HepG2 (cell line): ENCODE measurements around the gene HDAC4. TPM values are rescaled to one million over a fixed set of nuclear protein-coding genes. Genes with fewer than 3 reads are reported as not detected.

ENCODE experiments used
- ATAC-seq: fragments of 200-7000 bp; cut with Tn5 transposase; 3 replicates; pipeline ENCODE4 v1.9.1; 2020; ENCODE audit warnings: mild to moderate bottlenecking, moderate library complexity
- BruUV-seq: library from RNA; stranded (reverse); fragments of 400-500 nt; replicated peaks from 2 replicates; lab custom pipeline; 2021; lab: Mats Ljungman, UMichigan
- CTCF ChIA-PET: fragments of 300-600 bp; formaldehyde crosslinking; extraction: SDS; loops from one replicate; lab custom pipeline; 2021; ENCODE audit warnings: low total read pairs, inconsistent platforms, low intra/inter-chr PET ratio; lab: Yijun Ruan, JAX
- POLR2A ChIA-PET: fragments of 350-600 bp; sonication (Branson Sonifier 250); formaldehyde crosslinking; loops from one replicate; lab custom pipeline; 2020; ENCODE audit warnings: antibody characterized with exemption, inconsistent platforms; lab: Yijun Ruan, JAX
- DNase-seq: peaks from one replicate; pipeline ENCODE4 v3.0.0-alpha.2; 2015; ENCODE audit warnings: low spot score
- FAIRE-seq: peaks from 3 replicates; lab custom pipeline; 2011; peaks lifted over from hg19 to GRCh38; lab: Jason Lieb, UNC
- H2AFZ ChIP-seq: one replicate; pipeline ENCODE4 v1.6.1; 2011; ENCODE audit warnings: low read length, inconsistent platforms
- H3K27ac ChIP-seq: fragments of 300-600 bp; 3 replicates; pipeline ENCODE4 v1.8.0; 2011; ENCODE audit warnings: mixed run types, mild to moderate bottlenecking, mixed read lengths, low read length, inconsistent platforms; ENCODE audit not compliant: insufficient read depth; ENCODE audit errors: extremely low read length
- H3K27me3 ChIP-seq, 2 experiments: fragments of 200-600 bp in 1 of 2; 2 replicates in 1 of 2; 3 replicates in 1 of 2; pipeline versions ENCODE4 v1.6.0 to v1.8.0; 2011; ENCODE audit warnings: low read length in 2 of 2, mild to moderate bottlenecking in 2 of 2, moderate library complexity in 2 of 2, inconsistent platforms in 1 of 2; ENCODE audit not compliant: insufficient read depth in 2 of 2, control insufficient read depth in 1 of 2
- H3K36me3 ChIP-seq, 2 experiments: fragments of 200-600 bp in 1 of 2; replicated peaks in 1 of 2; 2 replicates in 1 of 2; 3 replicates in 1 of 2; pipeline versions ENCODE4 v1.5.1 to v1.8.0; 2011; ENCODE audit warnings: low read length in 2 of 2, inconsistent platforms in 1 of 2; ENCODE audit not compliant: insufficient read depth in 2 of 2, control insufficient read depth in 1 of 2
- H3K4me1 ChIP-seq: 2 replicates; pipeline ENCODE4 v1.5.1; 2012; ENCODE audit warnings: low read length, inconsistent platforms; ENCODE audit not compliant: insufficient read depth
- H3K4me2 ChIP-seq: 2 replicates; pipeline ENCODE4 v1.6.0; 2011; ENCODE audit warnings: low read depth, low read length, inconsistent platforms
- H3K4me3 ChIP-seq, 3 experiments: fragments of 200-600 bp in 1 of 3; sonication (generic), shearing (Covaris generic) in 1 of 3; replicated peaks in 1 of 3; 2 replicates each; pipeline ENCODE4 v1.5.1; 2011 to 2016; ENCODE audit warnings: low read length in 3 of 3, inconsistent platforms in 2 of 3, low read depth in 2 of 3, mild to moderate bottlenecking in 2 of 3, control low read depth in 1 of 3, mixed read lengths in 1 of 3; ENCODE audit not compliant: insufficient read depth in 1 of 3
- H3K79me2 ChIP-seq: one replicate; pipeline ENCODE4 v1.6.1; 2011; ENCODE audit warnings: low read length, inconsistent platforms; ENCODE audit not compliant: insufficient read depth
- H3K9ac ChIP-seq: 2 replicates; pipeline ENCODE4 v1.6.0; 2011; ENCODE audit warnings: mild to moderate bottlenecking, low read depth, low read length, inconsistent platforms; ENCODE audit not compliant: insufficient read depth
- H3K9me3 ChIP-seq: 2 replicates; pipeline ENCODE4 v1.5.1; 2012; ENCODE audit warnings: mild to moderate bottlenecking, low read length
- H4K20me1 ChIP-seq: 2 replicates; pipeline ENCODE4 v1.6.0; 2011; ENCODE audit warnings: inconsistent platforms, mild to moderate bottlenecking, low read length, moderate library complexity; ENCODE audit not compliant: insufficient read depth
- DR1 ChIP-seq: sonication (generic); formaldehyde crosslinking; IDR thresholded peaks from 2 replicates; pipeline ENCODE4 v1.8.0; 2021; ENCODE audit warnings: mild to moderate bottlenecking, missing genetic modification reagents, inconsistent platforms
- HNF4A ChIP-seq: sonication (generic); formaldehyde crosslinking; IDR thresholded peaks from 2 replicates; pipeline ENCODE4 v1.4.0; 2020; ENCODE audit warnings: missing genetic modification reagents
- PITX1 ChIP-seq: sonication (generic); formaldehyde crosslinking; IDR thresholded peaks from 2 replicates; pipeline ENCODE4 v1.5.1; 2020; ENCODE audit warnings: mild to moderate bottlenecking, missing genetic modification reagents
- WGBS: methylation state at CpG from one replicate; pipeline ENCODE4 v1.1.6; 2017; ENCODE audit warnings: low lambda C conversion rate; 5-methylcytosine and 5-hydroxymethylcytosine counted together
- in situ Hi-C: cut with HindIII; loops from 2 replicates; pipeline ENCODE4 v1.10.0; 2017; ENCODE audit warnings: low pct_unique_long_range_greater_than_20kb; ENCODE audit not compliant: extremely low pct_ligation_motif_present
- intact Hi-C: fragments of 100-400 bp; cut with micrococcal nuclease; formaldehyde crosslinking; loops from one replicate; pipeline ENCODE4 v1.10.0; 2022; ENCODE audit not compliant: unreplicated experiment
- polyA plus RNA-seq, 8 experiments: library from polyadenylated mRNA; depleted of rRNA in 3 of 8; stranded (reverse) in 7 of 8; unstranded in 1 of 8; fragments of >200 nt; fragmentation: Illumina TruSeq in 4 of 8; extraction: Trizol in 4 of 8; gene quantifications; 2 replicates each; pipeline versions ENCODE4 v1.2.1 to v1.2.3, GENCODE V29; 2011 to 2016; ENCODE audit warnings: low read depth in 4 of 8, missing spikeins in 1 of 8, mixed read lengths in 1 of 8; ENCODE audit not compliant: insufficient read depth in 1 of 8
- total RNA-seq, 5 experiments: library from RNA; depleted of rRNA; stranded (reverse); fragments of >200 nt; fragmentation: Illumina TruSeq; extraction: Trizol; gene quantifications; 2 replicates each; pipeline ENCODE4 v1.2.3, GENCODE V29; 2016; ENCODE audit warnings: low read depth in 1 of 5
- TF ChIP-seq, protein P1 (sequence below): sonication (generic); formaldehyde crosslinking; IDR thresholded peaks from 2 replicates; pipeline ENCODE4 v1.9.0; 2021; ENCODE audit warnings: missing genetic modification reagents, mild to moderate bottlenecking, borderline replicate concordance
- TF ChIP-seq, protein P2 (sequence below): fragments of 450-650 bp; IDR thresholded peaks from 2 replicates; pipeline ENCODE4 v1.6.1; 2017; ENCODE audit warnings: mild to moderate bottlenecking

The HDAC4 gene
- total and polyA plus RNA-seq, 2 of the 13 experiments (the other 11 are each of a cell fraction or from before 2014, with no cell fraction given), result 10.1 to 11.5 TPM

DNA sequence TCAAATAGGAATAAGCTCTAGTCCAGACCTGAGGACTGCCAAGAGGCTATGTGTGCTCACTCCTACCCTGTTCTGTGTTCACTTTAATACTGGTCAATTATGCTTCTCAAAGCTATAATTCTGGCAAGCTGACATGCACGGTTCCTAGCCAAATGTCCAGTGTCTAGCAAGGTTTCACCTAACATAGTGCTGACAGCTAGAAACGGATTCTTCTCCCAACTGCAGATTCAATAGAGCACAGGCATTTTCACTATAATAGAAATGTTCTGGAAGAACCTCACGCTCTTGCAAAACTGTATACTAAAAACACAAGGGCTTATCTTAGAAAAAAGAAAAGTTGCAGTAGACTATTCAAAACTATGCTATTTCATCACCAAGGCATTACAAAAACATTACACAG, 45.1 kb downstream of the HDAC4 start:
- peaks cover 11% of the 10 kb centered on the region; the same call in 1 of the 2 replicates for H4K20me1 ChIP-seq
- no peak overlapping the region for H3K27ac ChIP-seq
- ChIA-PET POLR2A (interaction anchor here (1.3 kb wide), 1 partner anchor 45 kb away, joined by 9 read pairs; the partner anchor contains the start of gene HDAC4), CTCF (no interaction called here)
- DNase-seq (no peak), FAIRE-seq (no peak), ATAC-seq (peak; percentile 46; the same call in 1 of the 3 replicates)
- no peak for TF ChIP-seq DR1
- no peak for TF ChIP-seq PITX1 (CRISPR knock-in tag)
- TF ChIP-seq HNF4A (CRISPR knock-in tag), result 0 out of 2 replicates have a peak, but pooled peaks have one; percentile 10
- TF ChIP-seq, protein P1, sequence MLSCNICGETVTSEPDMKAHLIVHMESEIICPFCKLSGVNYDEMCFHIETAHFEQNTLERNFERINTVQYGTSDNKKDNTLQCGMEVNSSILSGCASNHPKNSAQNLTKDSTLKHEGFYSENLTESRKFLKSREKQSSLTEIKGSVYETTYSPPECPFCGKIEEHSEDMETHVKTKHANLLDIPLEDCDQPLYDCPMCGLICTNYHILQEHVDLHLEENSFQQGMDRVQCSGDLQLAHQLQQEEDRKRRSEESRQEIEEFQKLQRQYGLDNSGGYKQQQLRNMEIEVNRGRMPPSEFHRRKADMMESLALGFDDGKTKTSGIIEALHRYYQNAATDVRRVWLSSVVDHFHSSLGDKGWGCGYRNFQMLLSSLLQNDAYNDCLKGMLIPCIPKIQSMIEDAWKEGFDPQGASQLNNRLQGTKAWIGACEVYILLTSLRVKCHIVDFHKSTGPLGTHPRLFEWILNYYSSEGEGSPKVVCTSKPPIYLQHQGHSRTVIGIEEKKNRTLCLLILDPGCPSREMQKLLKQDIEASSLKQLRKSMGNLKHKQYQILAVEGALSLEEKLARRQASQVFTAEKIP (CRISPR knock-in tag), result no peak
- TF ChIP-seq, protein P2, sequence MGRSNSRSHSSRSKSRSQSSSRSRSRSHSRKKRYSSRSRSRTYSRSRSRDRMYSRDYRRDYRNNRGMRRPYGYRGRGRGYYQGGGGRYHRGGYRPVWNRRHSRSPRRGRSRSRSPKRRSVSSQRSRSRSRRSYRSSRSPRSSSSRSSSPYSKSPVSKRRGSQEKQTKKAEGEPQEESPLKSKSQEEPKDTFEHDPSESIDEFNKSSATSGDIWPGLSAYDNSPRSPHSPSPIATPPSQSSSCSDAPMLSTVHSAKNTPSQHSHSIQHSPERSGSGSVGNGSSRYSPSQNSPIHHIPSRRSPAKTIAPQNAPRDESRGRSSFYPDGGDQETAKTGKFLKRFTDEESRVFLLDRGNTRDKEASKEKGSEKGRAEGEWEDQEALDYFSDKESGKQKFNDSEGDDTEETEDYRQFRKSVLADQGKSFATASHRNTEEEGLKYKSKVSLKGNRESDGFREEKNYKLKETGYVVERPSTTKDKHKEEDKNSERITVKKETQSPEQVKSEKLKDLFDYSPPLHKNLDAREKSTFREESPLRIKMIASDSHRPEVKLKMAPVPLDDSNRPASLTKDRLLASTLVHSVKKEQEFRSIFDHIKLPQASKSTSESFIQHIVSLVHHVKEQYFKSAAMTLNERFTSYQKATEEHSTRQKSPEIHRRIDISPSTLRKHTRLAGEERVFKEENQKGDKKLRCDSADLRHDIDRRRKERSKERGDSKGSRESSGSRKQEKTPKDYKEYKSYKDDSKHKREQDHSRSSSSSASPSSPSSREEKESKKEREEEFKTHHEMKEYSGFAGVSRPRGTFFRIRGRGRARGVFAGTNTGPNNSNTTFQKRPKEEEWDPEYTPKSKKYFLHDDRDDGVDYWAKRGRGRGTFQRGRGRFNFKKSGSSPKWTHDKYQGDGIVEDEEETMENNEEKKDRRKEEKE, result no peak
- H3K27me3 ChIP-seq, result no peaks in the 10 kb centered on the region
- peaks cover 16% of the 10 kb centered on the region for H3K4me1 ChIP-seq
- intact Hi-C loops, result loop anchor here (1.0 kb wide), 1 partner anchor 14 kb away; no protein-coding TSS in a partner anchor
- H3K9me3 ChIP-seq, result peaks cover 14% of the 10 kb centered on the region
- peaks cover 24% of the 10 kb centered on the region for H3K79me2 ChIP-seq
- H2AFZ ChIP-seq, result no peak overlapping the region
- peaks cover 14 to 21% of the 10 kb centered on the region in 2 experiments; a peak in 4 of 5 replicates for H3K36me3 ChIP-seq
- in situ Hi-C loops, result no loop called here
- H3K4me2 ChIP-seq, result no peak overlapping the region
- H3K9ac ChIP-seq, result no peak overlapping the region
- H3K4me3 ChIP-seq, result no peak overlapping the region
- no TSS peak for BruUV-seq
- WGBS, result 94% methylated on average over 3 of the region's 3 CpGs
